OCI-LY7 (cell line): ENCODE results near the gene C3orf85.

ENCODE experiments used
- EZH2phosphoT487 ChIP-seq: fragments of 200-600 bp; sonication (generic); IDR thresholded peaks from 2 replicates; pipeline ENCODE4 v1.6.1; 2018; ENCODE audit warnings: low read depth, borderline replicate concordance, mild to moderate bottlenecking, mixed run types, antibody characterized with exemption, low read length, moderate library complexity, mixed read lengths
- TF ChIP-seq, protein P1 (sequence below): fragments of 200-600 bp; sonication (generic); conservative IDR thresholded peaks from 2 replicates; pipeline ENCODE4 v1.5.1; 2014; ENCODE audit warnings: mild to moderate bottlenecking, antibody characterized with exemption, low read length, moderate library complexity, mixed read lengths

DNA sequence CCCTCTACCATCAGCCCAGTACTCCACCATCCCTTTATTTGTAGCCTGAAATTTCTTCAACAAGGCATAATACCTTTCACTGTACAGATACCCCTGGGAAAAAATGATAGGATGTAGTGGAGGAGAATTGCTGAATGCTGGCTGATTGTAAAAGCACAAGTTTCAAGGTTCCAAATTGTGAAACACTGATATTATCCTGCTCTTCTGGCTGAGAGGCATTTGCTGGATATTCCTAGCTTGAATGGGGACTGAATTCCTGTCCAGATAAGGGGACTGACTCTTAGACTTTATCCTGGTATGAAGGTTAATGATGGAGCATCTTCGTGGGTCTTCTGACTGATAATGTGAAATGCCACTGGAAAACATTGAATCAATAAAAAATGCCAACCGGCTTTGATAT, 9.0 kb upstream of the C3orf85 start:
- TF ChIP-seq, protein P1, sequence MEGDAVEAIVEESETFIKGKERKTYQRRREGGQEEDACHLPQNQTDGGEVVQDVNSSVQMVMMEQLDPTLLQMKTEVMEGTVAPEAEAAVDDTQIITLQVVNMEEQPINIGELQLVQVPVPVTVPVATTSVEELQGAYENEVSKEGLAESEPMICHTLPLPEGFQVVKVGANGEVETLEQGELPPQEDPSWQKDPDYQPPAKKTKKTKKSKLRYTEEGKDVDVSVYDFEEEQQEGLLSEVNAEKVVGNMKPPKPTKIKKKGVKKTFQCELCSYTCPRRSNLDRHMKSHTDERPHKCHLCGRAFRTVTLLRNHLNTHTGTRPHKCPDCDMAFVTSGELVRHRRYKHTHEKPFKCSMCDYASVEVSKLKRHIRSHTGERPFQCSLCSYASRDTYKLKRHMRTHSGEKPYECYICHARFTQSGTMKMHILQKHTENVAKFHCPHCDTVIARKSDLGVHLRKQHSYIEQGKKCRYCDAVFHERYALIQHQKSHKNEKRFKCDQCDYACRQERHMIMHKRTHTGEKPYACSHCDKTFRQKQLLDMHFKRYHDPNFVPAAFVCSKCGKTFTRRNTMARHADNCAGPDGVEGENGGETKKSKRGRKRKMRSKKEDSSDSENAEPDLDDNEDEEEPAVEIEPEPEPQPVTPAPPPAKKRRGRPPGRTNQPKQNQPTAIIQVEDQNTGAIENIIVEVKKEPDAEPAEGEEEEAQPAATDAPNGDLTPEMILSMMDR: no peak
- TF ChIP-seq EZH2phosphoT487: no peak
